K562 (cell line): Measurements from ENCODE around the gene HOXA4. TPM values are rescaled to one million over a fixed set of nuclear protein-coding genes. Genes with fewer than 3 reads are reported as not detected.
A peak's percentile ranks its signal among the peaks of the same experiment; 100 is the strongest.

ENCODE experiments used
- ARNT ChIP-seq, 2 experiments: fragments of 450-650 bp; IDR thresholded peaks; 2 replicates each; pipeline ENCODE4 v1.6.1; 2016; ENCODE audit warnings: mild to moderate bottlenecking in 1 of 2
- CHD1 ChIP-seq: fragments of 200-600 bp; sonication (generic); IDR thresholded peaks from one replicate; pipeline ENCODE4 v1.6.1; 2012; ENCODE audit warnings: mild to moderate bottlenecking, moderate library complexity, low read length, inconsistent platforms
- CHD2 ChIP-seq: IDR thresholded peaks from 2 replicates; pipeline ENCODE4 v1.6.1; 2011; ENCODE audit warnings: low read depth, low read length
- CXXC5 ChIP-seq: fragments of 250-450 bp; sonication (Bioruptor Pico); IDR thresholded peaks from 2 replicates; pipeline ENCODE4 v1.8.0; 2022; ENCODE audit warnings: inconsistent platforms, mild to moderate bottlenecking, moderate library complexity
- GATAD2A ChIP-seq: fragments of 450-650 bp; IDR thresholded peaks from 2 replicates; pipeline ENCODE4 v1.6.1; 2017
- JUND ChIP-seq, 2 experiments: IDR thresholded peaks; 2 replicates in 1 of 2; 3 replicates in 1 of 2; pipeline ENCODE4 v1.6.1; 2011; ENCODE audit warnings: borderline replicate concordance in 2 of 2, low read depth in 2 of 2, low read length in 2 of 2, improper control_type of control experiment in 1 of 2, missing biosample characterization in 1 of 2, missing genetic modification characterization in 1 of 2, missing genetic modification reagents in 1 of 2
- KLF6 ChIP-seq: fragments of 250-450 bp; sonication (Bioruptor Pico); IDR thresholded peaks from 2 replicates; pipeline ENCODE4 v1.4.0; 2020; ENCODE audit warnings: mild to moderate bottlenecking, moderate library complexity, borderline replicate concordance
- MBD2 ChIP-seq: sonication (generic); IDR thresholded peaks from 2 replicates; pipeline ENCODE4 v1.6.1; 2016; ENCODE audit warnings: low read depth, borderline replicate concordance
- RUNX1 ChIP-seq: sonication (generic); IDR thresholded peaks from 2 replicates; pipeline ENCODE4 v1.6.1; 2016; ENCODE audit warnings: antibody characterized with exemption, low read depth
- STAG1 ChIP-seq: sonication (generic); formaldehyde crosslinking; IDR thresholded peaks from 2 replicates; pipeline ENCODE4 v1.5.0; 2020; ENCODE audit warnings: missing genetic modification reagents, borderline replicate concordance
- TGIF2 ChIP-seq: sonication (generic); formaldehyde crosslinking; IDR thresholded peaks from 2 replicates; pipeline ENCODE4 v1.8.1; 2022; ENCODE audit warnings: mild to moderate bottlenecking, missing genetic modification reagents, moderate library complexity
- ZNF316 ChIP-seq: fragments of 450-650 bp; IDR thresholded peaks from 2 replicates; pipeline ENCODE4 v1.6.1; 2016
- ZNF444 ChIP-seq: fragments of 250-450 bp; sonication (Bioruptor Pico); IDR thresholded peaks from 2 replicates; pipeline ENCODE4 v1.4.0; 2020; ENCODE audit warnings: mild to moderate bottlenecking, moderate library complexity
- polyA plus RNA-seq, 8 experiments: library from polyadenylated mRNA; depleted of rRNA in 4 of 8; stranded (reverse) in 5 of 8; unstranded in 3 of 8; fragments of >200 nt; fragmentation: Nextera tagmentation in 2 of 8; fragmentation: Illumina TruSeq in 1 of 8; extraction: Ambion mirVana in 2 of 8; extraction: Trizol in 1 of 8; gene quantifications; 2 replicates each; pipeline versions ENCODE4 v1.2.1 to v1.2.3, GENCODE V29; 2011 to 2014; ENCODE audit warnings: inconsistent platforms in 1 of 8, missing spikeins in 1 of 8
- total RNA-seq, 7 experiments: library from RNA; depleted of rRNA in 6 of 7; stranded (reverse); fragments of >200 nt in 6 of 7; fragmentation: Illumina TruSeq in 2 of 7; extraction: Trizol in 2 of 7; gene quantifications; 2 replicates each; pipeline versions ENCODE4 v1.2.1 to v1.2.3, GENCODE V29; 2011 to 2021; ENCODE audit warnings: low replicate concordance in 1 of 7
- TF ChIP-seq, protein P1 (sequence below): fragments of 450-650 bp; formaldehyde crosslinking; IDR thresholded peaks from 2 replicates; pipeline ENCODE4 v1.4.0; 2020; ENCODE audit warnings: mild to moderate bottlenecking, moderate library complexity
- TF ChIP-seq, protein P2 (sequence below): sonication (generic); formaldehyde crosslinking; IDR thresholded peaks from 2 replicates; pipeline ENCODE4 v1.4.0; 2020; ENCODE audit warnings: mild to moderate bottlenecking, missing genetic modification reagents
- TF ChIP-seq, protein P3 (sequence below), 3 experiments: fragments of 200-800 bp in 1 of 3; fragments of 250-450 bp in 1 of 3; fragments of 450-650 bp in 1 of 3; sonication (Bioruptor Pico) in 1 of 3; sonication (Bioruptor generic) in 1 of 3; formaldehyde crosslinking in 1 of 3; IDR thresholded peaks; 2 replicates each; pipeline versions ENCODE4 v1.6.1 to v1.8.0; 2016 to 2022; ENCODE audit warnings: mild to moderate bottlenecking in 2 of 3, missing genetic modification characterization in 2 of 3, missing compliant biosample characterization in 1 of 3, moderate library complexity in 1 of 3
- TF ChIP-seq, protein P4 (sequence below), 2 experiments: fragments of 450-650 bp; conservative IDR thresholded peaks; 2 replicates each; pipeline ENCODE4 v1.6.1; 2017; ENCODE audit warnings: mild to moderate bottlenecking in 2 of 2, moderate library complexity in 2 of 2
- TF ChIP-seq, protein P5 (sequence below): IDR thresholded peaks from 2 replicates; pipeline ENCODE4 v1.6.1; 2011; ENCODE audit not compliant: insufficient read length; ENCODE audit errors: extremely low read depth

Gene HOXA4
- total and polyA plus RNA-seq, 9 of the 15 experiments (the other 6 are each of a cell fraction or from before 2014, with no cell fraction given): not detected

DNA sequence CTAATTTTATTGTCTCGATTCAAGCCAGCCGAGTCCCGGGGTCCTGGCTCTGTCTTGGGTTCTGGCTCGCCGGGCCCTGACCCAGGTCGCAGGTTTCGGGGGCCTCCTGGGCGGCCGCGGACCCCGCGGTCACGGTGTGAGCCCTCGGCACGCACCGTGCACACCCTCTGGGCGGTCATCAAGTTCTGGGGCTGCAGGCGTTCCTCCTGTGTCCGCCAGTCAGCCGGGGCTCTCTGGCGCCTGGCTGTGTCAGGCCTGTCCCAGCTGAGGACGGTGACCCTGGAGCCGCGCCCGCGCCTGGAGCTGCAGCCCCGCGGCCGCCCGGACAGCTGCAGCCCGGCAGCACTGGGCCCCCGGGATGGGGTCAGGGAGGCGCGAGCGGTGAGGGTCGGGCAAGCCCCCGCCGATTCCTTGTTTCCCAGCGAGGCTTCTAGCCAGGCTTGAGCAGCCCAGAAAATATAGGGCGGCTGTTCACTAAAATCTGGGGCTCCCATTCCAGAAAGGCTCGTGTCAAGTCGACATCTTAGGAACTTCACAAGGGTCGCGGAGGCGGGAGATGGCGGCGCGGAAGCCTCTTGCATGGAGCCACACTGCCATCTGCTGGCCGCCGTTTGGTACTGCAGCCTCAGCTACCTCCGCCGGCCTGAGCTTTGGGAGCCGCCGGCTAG, 30.1 kb upstream of the HOXA4 start (continued):
- TF ChIP-seq, protein P1, sequence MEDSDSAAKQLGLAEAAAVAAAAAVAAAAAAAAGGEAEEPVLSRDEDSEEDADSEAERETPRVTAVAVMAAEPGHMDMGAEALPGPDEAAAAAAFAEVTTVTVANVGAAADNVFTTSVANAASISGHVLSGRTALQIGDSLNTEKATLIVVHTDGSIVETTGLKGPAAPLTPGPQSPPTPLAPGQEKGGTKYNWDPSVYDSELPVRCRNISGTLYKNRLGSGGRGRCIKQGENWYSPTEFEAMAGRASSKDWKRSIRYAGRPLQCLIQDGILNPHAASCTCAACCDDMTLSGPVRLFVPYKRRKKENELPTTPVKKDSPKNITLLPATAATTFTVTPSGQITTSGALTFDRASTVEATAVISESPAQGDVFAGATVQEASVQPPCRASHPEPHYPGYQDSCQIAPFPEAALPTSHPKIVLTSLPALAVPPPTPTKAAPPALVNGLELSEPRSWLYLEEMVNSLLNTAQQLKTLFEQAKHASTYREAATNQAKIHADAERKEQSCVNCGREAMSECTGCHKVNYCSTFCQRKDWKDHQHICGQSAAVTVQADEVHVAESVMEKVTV (CRISPR knock-in tag): peak; percentile 86
- TF ChIP-seq GATAD2A (no peak), ZNF316 (no peak), CHD2 (no peak), ARNT (IDR thresholded peaks at IDR 0.05) (no peak), MBD2 (no peak), KLF6 (CRISPR knock-in tag) (no peak), STAG1 (CRISPR knock-in tag) (peak; percentile 80), RUNX1 (no peak), TGIF2 (0 out of 2 replicates have a peak, but pooled peaks have one; percentile 36), CHD1 (no peak), CXXC5 (peak; percentile 2; the same call in 1 of the 2 replicates), ZNF444 (no peak), JUND (IDR thresholded peaks at IDR 0.05; ENCODE audit: borderline replicate concordance, low read depth, low read length) (no peak), JUND (tag; IDR thresholded peaks at IDR 0.05; ENCODE audit: borderline replicate concordance, low read depth, low read length) (no peak)
- TF ChIP-seq, protein P2, sequence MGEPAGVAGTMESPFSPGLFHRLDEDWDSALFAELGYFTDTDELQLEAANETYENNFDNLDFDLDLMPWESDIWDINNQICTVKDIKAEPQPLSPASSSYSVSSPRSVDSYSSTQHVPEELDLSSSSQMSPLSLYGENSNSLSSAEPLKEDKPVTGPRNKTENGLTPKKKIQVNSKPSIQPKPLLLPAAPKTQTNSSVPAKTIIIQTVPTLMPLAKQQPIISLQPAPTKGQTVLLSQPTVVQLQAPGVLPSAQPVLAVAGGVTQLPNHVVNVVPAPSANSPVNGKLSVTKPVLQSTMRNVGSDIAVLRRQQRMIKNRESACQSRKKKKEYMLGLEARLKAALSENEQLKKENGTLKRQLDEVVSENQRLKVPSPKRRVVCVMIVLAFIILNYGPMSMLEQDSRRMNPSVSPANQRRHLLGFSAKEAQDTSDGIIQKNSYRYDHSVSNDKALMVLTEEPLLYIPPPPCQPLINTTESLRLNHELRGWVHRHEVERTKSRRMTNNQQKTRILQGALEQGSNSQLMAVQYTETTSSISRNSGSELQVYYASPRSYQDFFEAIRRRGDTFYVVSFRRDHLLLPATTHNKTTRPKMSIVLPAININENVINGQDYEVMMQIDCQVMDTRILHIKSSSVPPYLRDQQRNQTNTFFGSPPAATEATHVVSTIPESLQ: no peak
- TF ChIP-seq, protein P3, sequence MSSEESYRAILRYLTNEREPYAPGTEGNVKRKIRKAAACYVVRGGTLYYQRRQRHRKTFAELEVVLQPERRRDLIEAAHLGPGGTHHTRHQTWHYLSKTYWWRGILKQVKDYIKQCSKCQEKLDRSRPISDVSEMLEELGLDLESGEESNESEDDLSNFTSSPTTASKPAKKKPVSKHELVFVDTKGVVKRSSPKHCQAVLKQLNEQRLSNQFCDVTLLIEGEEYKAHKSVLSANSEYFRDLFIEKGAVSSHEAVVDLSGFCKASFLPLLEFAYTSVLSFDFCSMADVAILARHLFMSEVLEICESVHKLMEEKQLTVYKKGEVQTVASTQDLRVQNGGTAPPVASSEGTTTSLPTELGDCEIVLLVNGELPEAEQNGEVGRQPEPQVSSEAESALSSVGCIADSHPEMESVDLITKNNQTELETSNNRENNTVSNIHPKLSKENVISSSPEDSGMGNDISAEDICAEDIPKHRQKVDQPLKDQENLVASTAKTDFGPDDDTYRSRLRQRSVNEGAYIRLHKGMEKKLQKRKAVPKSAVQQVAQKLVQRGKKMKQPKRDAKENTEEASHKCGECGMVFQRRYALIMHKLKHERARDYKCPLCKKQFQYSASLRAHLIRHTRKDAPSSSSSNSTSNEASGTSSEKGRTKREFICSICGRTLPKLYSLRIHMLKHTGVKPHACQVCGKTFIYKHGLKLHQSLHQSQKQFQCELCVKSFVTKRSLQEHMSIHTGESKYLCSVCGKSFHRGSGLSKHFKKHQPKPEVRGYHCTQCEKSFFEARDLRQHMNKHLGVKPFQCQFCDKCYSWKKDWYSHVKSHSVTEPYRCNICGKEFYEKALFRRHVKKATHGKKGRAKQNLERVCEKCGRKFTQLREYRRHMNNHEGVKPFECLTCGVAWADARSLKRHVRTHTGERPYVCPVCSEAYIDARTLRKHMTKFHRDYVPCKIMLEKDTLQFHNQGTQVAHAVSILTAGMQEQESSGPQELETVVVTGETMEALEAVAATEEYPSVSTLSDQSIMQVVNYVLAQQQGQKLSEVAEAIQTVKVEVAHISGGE (CRISPR knock-in tag; IDR thresholded peaks at IDR 0.05): no peak
- TF ChIP-seq, protein P4, sequence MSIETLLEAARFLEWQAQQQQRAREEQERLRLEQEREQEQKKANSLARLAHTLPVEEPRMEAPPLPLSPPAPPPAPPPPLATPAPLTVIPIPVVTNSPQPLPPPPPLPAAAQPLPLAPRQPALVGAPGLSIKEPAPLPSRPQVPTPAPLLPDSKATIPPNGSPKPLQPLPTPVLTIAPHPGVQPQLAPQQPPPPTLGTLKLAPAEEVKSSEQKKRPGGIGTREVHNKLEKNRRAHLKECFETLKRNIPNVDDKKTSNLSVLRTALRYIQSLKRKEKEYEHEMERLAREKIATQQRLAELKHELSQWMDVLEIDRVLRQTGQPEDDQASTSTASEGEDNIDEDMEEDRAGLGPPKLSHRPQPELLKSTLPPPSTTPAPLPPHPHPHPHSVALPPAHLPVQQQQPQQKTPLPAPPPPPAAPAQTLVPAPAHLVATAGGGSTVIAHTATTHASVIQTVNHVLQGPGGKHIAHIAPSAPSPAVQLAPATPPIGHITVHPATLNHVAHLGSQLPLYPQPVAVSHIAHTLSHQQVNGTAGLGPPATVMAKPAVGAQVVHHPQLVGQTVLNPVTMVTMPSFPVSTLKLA (conservative IDR thresholded peaks at IDR 0.05): no peak
- TF ChIP-seq, protein P5, sequence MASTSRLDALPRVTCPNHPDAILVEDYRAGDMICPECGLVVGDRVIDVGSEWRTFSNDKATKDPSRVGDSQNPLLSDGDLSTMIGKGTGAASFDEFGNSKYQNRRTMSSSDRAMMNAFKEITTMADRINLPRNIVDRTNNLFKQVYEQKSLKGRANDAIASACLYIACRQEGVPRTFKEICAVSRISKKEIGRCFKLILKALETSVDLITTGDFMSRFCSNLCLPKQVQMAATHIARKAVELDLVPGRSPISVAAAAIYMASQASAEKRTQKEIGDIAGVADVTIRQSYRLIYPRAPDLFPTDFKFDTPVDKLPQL: no peak
